Ovary (tissue), 3 donors: Measurements from ENCODE around the gene ANKMY1.

Experiments used
- POLR2A ChIP-seq: fragments of 450-650 bp; IDR thresholded peaks from one replicate; pipeline ENCODE4 v1.6.1; 2017; ENCODE audit warnings: antibody characterized with exemption, mild to moderate bottlenecking, moderate library complexity
- TF ChIP-seq, protein P1 (sequence below), 3 donors: fragments of 450-650 bp in 2 of 3; fragments of 200-600 bp in 1 of 3; IDR thresholded peaks; one replicate each; pipeline versions ENCODE4 v1.5.1 to v1.8.0; 2016 to 2022; ENCODE audit warnings: antibody characterized with exemption in 3 of 3, mild to moderate bottlenecking in 1 of 3
- donor health status: DM: no; HTN: no; CAD: no.

- no peak for TF ChIP-seq POLR2A
- TF ChIP-seq, protein P1, sequence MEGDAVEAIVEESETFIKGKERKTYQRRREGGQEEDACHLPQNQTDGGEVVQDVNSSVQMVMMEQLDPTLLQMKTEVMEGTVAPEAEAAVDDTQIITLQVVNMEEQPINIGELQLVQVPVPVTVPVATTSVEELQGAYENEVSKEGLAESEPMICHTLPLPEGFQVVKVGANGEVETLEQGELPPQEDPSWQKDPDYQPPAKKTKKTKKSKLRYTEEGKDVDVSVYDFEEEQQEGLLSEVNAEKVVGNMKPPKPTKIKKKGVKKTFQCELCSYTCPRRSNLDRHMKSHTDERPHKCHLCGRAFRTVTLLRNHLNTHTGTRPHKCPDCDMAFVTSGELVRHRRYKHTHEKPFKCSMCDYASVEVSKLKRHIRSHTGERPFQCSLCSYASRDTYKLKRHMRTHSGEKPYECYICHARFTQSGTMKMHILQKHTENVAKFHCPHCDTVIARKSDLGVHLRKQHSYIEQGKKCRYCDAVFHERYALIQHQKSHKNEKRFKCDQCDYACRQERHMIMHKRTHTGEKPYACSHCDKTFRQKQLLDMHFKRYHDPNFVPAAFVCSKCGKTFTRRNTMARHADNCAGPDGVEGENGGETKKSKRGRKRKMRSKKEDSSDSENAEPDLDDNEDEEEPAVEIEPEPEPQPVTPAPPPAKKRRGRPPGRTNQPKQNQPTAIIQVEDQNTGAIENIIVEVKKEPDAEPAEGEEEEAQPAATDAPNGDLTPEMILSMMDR (IDR thresholded peaks at IDR 0.05): no peak
These were observed 47.1 kb downstream of the ANKMY1 start for GRCh38 chr2:240510513-240511210.
